Activated T-cell treated with anti-CD3 and anti-CD28 coated beads for 24 hours (primary cell): Measurements from ENCODE around the gene DOCK8.
"Not testable (repeated sequence)": the region's sequence is repeated elsewhere in the genome, so short reads cannot be mapped to it uniquely, and the experiment has no call there.

Source experiments
- DNase-seq: peaks from one replicate; pipeline ENCODE4 v3.0.0-alpha.2; 2020; ENCODE audit warnings: low read depth

The DOCK8 gene

GRCh38 chr9:224582-225520 lies 10.2 kb downstream of the DOCK8 start:
- no peak for DNase-seq

- DNase-seq: no peak
Observed at GRCh38 chr9:227860-228259, 13.2 kb downstream of the DOCK8 start.

GRCh38 chr9:228929-229695 lies 14.4 kb downstream of the DOCK8 start:
- no peak for DNase-seq

GRCh38 chr9:231625-232024 lies 17.0 kb downstream of the DOCK8 start:
- DNase-seq: not testable (repeated sequence)

- not testable (repeated sequence) for DNase-seq
Observed at GRCh38 chr9:233708-234107, 19.0 kb downstream of the DOCK8 start.

GRCh38 chr9:237141-237857 lies 22.6 kb downstream of the DOCK8 start:
- no peak for DNase-seq

- no peak for DNase-seq
Observed at GRCh38 chr9:237858-238345, 23.2 kb downstream of the DOCK8 start.

DNA sequence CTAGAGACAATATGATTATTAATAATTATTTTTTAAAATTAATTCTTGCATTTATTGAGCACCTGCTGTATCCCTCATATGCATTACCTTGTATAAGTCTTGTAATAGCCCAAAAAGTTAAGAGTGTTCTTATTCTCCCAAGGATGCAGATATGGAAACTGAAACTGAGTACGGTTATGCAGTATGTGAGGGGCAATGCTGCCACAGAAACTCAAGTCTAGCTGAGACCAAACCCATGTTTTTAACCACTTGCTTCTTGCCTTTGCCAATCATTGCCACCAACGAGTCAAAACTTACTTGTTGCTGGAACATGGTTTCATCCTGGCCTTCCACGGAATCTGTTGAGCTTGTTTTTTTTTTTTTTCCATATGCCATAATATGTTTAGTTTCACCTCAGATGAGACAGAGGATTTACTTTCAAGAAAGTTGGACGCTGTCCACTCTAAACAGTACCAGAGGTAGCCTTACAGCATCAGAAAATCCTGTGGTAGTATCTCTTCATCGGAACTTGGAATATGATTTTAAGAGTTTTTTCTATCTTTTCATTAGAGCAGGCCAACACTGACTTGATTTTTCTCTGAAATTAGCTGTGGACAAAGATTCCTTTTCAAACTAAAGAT lies 27.9 kb downstream of the DOCK8 start:
- DNase-seq: no peak

GRCh38 chr9:248278-248961 lies 33.8 kb downstream of the DOCK8 start:
- DNase-seq: no peak

GRCh38 chr9:249025-249424 lies 34.4 kb downstream of the DOCK8 start:
- DNase-seq: no peak

- DNase-seq: no peak
Observed at GRCh38 chr9:250039-250438, 35.4 kb downstream of the DOCK8 start.

GRCh38 chr9:250625-251024 lies 36.0 kb downstream of the DOCK8 start:
- no peak for DNase-seq

DNA sequence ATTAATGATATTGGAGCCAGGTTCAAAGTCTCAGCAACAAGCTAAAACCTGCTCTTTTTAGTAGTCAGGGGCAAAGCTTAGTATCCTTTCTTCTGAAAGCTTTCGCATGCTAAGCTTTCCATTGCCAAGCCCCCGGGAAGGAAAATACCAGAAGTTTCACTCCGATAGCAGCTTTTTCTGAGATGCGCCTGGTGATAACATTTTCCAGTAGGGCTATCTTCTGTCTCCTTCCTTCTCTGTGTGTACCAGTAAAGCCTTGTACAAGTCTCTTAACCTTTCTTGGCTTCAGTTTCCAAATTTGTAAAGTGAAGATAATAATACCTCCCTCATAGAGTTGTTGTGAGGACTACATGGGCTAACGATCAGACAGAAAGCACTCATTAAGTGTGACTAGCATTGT lies 36.7 kb downstream of the DOCK8 start:
- no peak for DNase-seq

DNA sequence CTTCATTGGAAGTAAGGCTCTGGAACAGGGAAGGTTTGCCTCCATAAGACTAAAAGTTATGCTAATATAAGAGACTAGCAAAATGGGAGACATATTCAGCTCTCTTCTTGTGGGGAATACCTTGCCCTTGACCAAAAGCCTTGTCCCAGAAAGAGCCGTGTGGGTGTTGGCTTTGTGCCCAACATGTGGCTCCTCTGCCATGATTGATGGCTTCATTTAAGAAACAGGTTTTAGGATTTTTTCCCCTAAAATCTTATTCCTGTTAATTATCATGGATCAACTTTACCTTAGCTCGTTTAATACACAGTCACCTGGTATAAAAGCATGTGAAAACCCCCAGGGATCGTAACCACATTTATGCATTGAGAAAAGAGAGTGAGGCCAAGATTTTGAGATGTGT lies 38.9 kb downstream of the DOCK8 start:
- DNase-seq: no peak

DNA sequence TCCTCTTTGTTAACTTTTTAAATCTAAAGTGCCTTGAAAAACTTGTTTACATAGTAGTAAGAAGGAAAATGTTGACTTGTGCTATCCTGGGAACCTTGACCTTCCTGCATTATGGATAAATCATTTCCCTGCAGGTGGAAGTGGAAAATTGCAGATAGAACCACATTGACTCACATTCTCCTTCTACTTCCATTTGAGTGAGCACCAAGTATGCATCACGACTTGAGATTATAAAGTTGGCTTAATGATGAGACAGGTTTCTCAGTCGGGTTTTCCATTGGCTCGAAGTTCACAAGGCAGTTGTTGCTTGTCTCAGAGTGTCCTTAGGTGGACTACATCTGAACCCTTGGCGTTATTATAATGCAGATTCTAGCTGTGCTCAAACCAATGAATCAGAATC lies 39.9 kb downstream of the DOCK8 start:
- no peak for DNase-seq

DNA sequence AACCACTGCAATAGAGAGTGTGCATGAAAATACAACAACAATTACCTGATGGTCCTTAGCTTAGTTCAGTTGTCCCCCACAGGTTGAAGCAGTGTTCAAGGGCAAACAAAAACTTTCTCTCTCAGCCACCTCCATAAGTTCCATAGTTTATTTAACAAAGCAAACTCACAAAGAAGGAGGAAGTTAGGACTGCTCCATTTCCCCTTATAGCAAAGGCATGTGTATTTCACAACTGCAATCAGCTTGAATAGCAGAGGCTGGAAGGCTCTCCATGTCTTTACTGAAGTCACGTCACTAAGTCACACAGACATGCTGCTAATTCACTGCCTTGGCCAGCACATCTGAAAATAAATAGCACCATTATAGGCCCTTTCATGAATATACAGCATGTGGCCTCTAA lies 43.3 kb downstream of the DOCK8 start:
- DNase-seq: no peak

DNA sequence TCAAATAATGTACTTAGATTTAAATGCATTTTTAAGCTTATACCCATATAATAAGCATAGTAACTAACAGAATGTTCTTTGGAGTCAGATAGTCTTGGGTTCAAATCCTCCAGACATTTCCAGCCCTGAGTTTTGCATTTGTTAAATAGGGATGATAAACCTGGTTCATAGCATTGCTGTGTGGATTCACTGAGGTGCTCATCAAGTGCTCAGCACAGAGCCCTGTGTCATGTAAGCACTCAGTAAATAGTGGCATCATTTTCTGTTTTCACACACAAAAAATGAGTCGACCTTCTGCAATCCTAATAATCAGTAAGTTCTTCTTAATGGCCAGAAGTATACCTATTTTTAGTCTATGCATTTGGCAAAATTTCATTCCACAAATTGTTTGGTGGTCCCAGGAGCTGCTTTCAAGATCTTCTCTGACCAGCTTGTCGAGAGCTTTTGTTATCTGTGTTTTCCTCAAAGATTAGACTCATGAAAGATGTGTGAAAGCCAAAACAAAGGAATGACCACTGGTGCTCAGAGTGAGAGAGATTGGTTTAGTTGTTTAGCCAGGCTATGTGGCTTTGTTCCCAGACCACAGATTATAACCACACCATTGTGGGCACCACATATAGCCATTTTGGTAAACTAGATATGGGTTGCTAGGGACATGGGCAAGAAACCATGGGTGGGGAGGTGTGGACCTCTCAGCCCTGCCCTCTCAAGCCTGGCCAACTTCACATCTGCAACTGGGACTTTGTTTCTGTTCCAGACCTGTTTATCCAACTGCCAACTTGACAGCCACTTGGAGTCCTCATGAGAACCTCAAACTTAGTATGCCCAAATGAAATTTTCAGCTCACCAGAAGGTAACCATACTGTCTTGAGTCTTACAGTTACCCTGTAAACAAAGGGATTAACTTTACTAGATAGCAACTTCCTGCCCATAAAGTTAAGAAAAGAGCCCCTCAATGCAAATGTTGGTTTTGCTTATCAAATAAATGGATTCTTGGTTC lies 45.0 kb downstream of the DOCK8 start:
- no peak for DNase-seq

DNA sequence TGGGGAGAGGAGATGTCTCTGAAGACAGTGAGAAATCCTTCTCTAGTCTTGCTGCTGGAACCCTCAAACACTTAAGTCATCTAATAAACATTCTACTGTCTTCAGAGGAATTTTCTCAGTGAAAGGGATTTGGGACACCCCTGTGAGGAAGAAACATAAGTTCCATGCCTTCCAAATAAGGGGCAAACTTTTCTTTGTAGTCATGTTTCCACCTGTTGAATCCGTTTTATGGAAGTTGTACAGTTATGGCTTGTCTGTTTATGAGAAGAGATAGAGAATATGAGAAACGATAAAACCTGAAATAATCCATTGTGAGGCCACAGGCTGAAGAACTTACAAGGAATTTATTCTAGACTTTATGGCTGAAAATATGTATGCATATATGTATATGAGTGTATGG lies 49.6 kb downstream of the DOCK8 start:
- DNase-seq: no peak

- DNase-seq: no peak
Observed at GRCh38 chr9:265209-265870, 50.7 kb downstream of the DOCK8 start.

DNA sequence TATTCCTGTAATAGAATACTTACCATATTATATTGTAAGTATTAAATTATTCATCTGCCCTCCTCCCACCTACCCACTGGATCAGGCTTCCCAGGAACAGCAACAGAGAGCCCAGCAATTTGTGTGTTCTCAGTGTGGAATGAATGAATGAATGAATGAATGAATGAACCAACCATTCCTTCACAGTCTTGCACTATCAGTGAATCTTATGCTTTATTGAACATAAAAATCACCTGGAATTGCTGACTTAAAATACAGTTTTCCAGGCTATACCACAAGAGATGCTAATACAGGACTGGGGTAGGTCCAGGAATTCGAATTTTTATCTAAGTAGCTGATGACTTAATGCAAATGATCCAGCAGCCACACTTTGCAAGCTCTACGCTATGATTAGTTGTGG lies 51.6 kb downstream of the DOCK8 start:
- no peak for DNase-seq
